H1 (cell line): ENCODE results near the gene NUP85. TPM values are rescaled to one million over a fixed set of nuclear protein-coding genes. Genes with fewer than 3 reads are reported as not detected.

Experiments
- CTCF ChIA-PET: fragments of 300-600 bp; sonication (Branson Sonifier 250); formaldehyde crosslinking; loops from one replicate; lab custom pipeline; 2021; ENCODE audit not compliant: partially characterized antibody; lab: Charles Lee
- POLR2A ChIA-PET: fragments of 300-600 bp; sonication (Branson Sonifier 250); formaldehyde crosslinking; loops from one replicate; lab custom pipeline; 2021; ENCODE audit warnings: inconsistent platforms; ENCODE audit not compliant: partially characterized antibody; lab: Charles Lee
- DNase-seq, 2 experiments: peaks; one replicate each; pipeline versions ENCODE4 v3.0.0 to v3.0.0-alpha.2; 2010 to 2022; ENCODE audit warnings: low spot score in 2 of 2, low read depth in 1 of 2, mixed read lengths in 1 of 2
- FAIRE-seq: peaks from 2 replicates; lab custom pipeline; 2011; peaks lifted over from hg19 to GRCh38; lab: Jason Lieb, UNC
- H2AFZ ChIP-seq: 2 replicates; pipeline ENCODE4 v1.8.1; 2012; ENCODE audit warnings: low read length, inconsistent platforms
- H2AK5ac ChIP-seq: 2 replicates; pipeline ENCODE4 v1.6.1; 2013; ENCODE audit warnings: low read depth, low read length
- H2BK120ac ChIP-seq: replicated peaks from 2 replicates; pipeline ENCODE3; 2013; ENCODE audit warnings: low read depth, low read length, inconsistent platforms
- H2BK12ac ChIP-seq: 2 replicates; pipeline ENCODE4 v1.6.1; 2013; ENCODE audit warnings: low read depth, low read length
- H2BK15ac ChIP-seq: 2 replicates; pipeline ENCODE4 v1.6.1; 2013; ENCODE audit warnings: low read length
- H2BK20ac ChIP-seq: 2 replicates; pipeline ENCODE4 v1.6.1; 2013; ENCODE audit warnings: low read length
- H2BK5ac ChIP-seq: 2 replicates; pipeline ENCODE4 v1.6.1; 2013; ENCODE audit warnings: low read depth, low read length
- H3K14ac ChIP-seq: 2 replicates; pipeline ENCODE4 v1.6.1; 2013; ENCODE audit warnings: inconsistent platforms; ENCODE audit not compliant: insufficient read length
- H3K18ac ChIP-seq: 2 replicates; pipeline ENCODE4 v1.6.1; 2013; ENCODE audit warnings: low read length; ENCODE audit errors: extremely low read depth
- H3K23ac ChIP-seq: 2 replicates; pipeline ENCODE4 v1.6.1; 2013; ENCODE audit warnings: inconsistent platforms; ENCODE audit not compliant: insufficient read length
- H3K23me2 ChIP-seq: 2 replicates; pipeline ENCODE4 v1.6.1; 2013; ENCODE audit warnings: low read depth, low read length
- H3K27ac ChIP-seq: 2 replicates; pipeline ENCODE4 v1.6.1; 2011; ENCODE audit warnings: low read depth, low read length, inconsistent platforms
- H3K27me3 ChIP-seq, 4 experiments: replicated peaks in 1 of 4; 1 replicate in 1 of 4; 2 replicates in 3 of 4; pipeline versions ENCODE4 v1.6.1 to v1.8.1; 2011 to 2013; ENCODE audit warnings: low read length in 3 of 4, mild to moderate bottlenecking in 3 of 4, inconsistent platforms in 2 of 4, mixed read lengths in 2 of 4, moderate library complexity in 1 of 4; ENCODE audit not compliant: control insufficient read depth in 3 of 4, insufficient read depth in 3 of 4; ENCODE audit errors: extremely low read depth in 1 of 4
- H3K36me3 ChIP-seq, 4 experiments: 2 replicates each; pipeline versions ENCODE4 v1.6.1 to v1.8.1; 2011 to 2013; ENCODE audit warnings: mild to moderate bottlenecking in 4 of 4, low read length in 3 of 4, moderate library complexity in 2 of 4, control low read depth in 1 of 4, inconsistent platforms in 1 of 4; ENCODE audit not compliant: insufficient read depth in 4 of 4, control insufficient read depth in 2 of 4
- H3K4ac ChIP-seq: replicated peaks from 2 replicates; pipeline ENCODE3; 2013; ENCODE audit warnings: low read length, low read depth, mixed read lengths, inconsistent platforms; ENCODE audit not compliant: insufficient read length
- H3K4me1 ChIP-seq, 4 experiments: replicated peaks in 1 of 4; 1 replicate in 1 of 4; 2 replicates in 3 of 4; pipeline versions ENCODE4 v1.6.1 to v1.8.1; 2011 to 2013; ENCODE audit warnings: low read length in 3 of 4, inconsistent platforms in 2 of 4, mixed read lengths in 1 of 4; ENCODE audit not compliant: insufficient read depth in 4 of 4, control insufficient read depth in 3 of 4
- H3K4me2 ChIP-seq, 2 experiments: 2 replicates each; pipeline versions ENCODE4 v1.6.1 to v1.8.1; 2011 to 2013; ENCODE audit warnings: low read depth in 2 of 2, low read length in 2 of 2, control low read depth in 1 of 2, inconsistent platforms in 1 of 2, mild to moderate bottlenecking in 1 of 2; ENCODE audit not compliant: insufficient read depth in 1 of 2
- H3K4me3 ChIP-seq, 4 experiments: fragments of 200-600, 300-600 bp in 1 of 4; sonication (generic), shearing (Covaris generic), sonication (Bioruptor Twin) in 1 of 4; 2 replicates each; pipeline versions ENCODE4 v1.5.1 to v1.8.1; 2011 to 2016; ENCODE audit warnings: low read length in 4 of 4, low read depth in 3 of 4, control low read depth in 2 of 4, inconsistent platforms in 2 of 4, mild to moderate bottlenecking in 2 of 4, mixed read lengths in 1 of 4, moderate library complexity in 1 of 4; ENCODE audit not compliant: insufficient read depth in 2 of 4; ENCODE audit errors: extremely low read depth in 1 of 4
- H3K56ac ChIP-seq: replicated peaks from 2 replicates; pipeline ENCODE3; 2013; ENCODE audit warnings: low read depth, mild to moderate bottlenecking, mixed read lengths, low read length, inconsistent platforms; ENCODE audit not compliant: insufficient read length
- H3K79me1 ChIP-seq: 2 replicates; pipeline ENCODE4 v1.6.1; 2013; ENCODE audit warnings: low read depth, low read length, control low read depth
- H3K79me2 ChIP-seq, 2 experiments: 2 replicates each; pipeline versions ENCODE4 v1.6.1 to v1.8.1; 2012 to 2013; ENCODE audit warnings: low read length in 2 of 2, mild to moderate bottlenecking in 2 of 2, inconsistent platforms in 1 of 2; ENCODE audit not compliant: insufficient read depth in 2 of 2, control insufficient read depth in 1 of 2
- H3K9ac ChIP-seq, 4 experiments: replicated peaks in 1 of 4; 1 replicate in 1 of 4; 2 replicates in 3 of 4; pipeline versions ENCODE4 v1.6.1 to v1.8.1; 2011 to 2013; ENCODE audit warnings: low read depth in 3 of 4, low read length in 3 of 4, control low read depth in 2 of 4, mild to moderate bottlenecking in 2 of 4, moderate library complexity in 2 of 4, inconsistent platforms in 1 of 4; ENCODE audit errors: extremely low read depth in 1 of 4
- H3K9me3 ChIP-seq, 2 experiments: 2 replicates each; pipeline versions ENCODE4 v1.6.1 to v1.8.1; 2012 to 2013; ENCODE audit warnings: mild to moderate bottlenecking in 2 of 2, moderate library complexity in 2 of 2, control low read depth in 1 of 2, inconsistent platforms in 1 of 2, low read depth in 1 of 2, low read length in 1 of 2, mixed read lengths in 1 of 2; ENCODE audit not compliant: insufficient read depth in 2 of 2
- H4K20me1 ChIP-seq, 2 experiments: replicated peaks in 1 of 2; 2 replicates each; pipeline versions ENCODE3 to v1.8.1; 2011 to 2013; ENCODE audit warnings: inconsistent platforms in 2 of 2, low read length in 2 of 2, mild to moderate bottlenecking in 1 of 2; ENCODE audit not compliant: insufficient read depth in 2 of 2, control insufficient read depth in 1 of 2
- H4K5ac ChIP-seq: 2 replicates; pipeline ENCODE4 v1.6.1; 2013; ENCODE audit warnings: low read length, low read depth, mixed read lengths, inconsistent platforms; ENCODE audit not compliant: insufficient read length
- H4K8ac ChIP-seq: 2 replicates; pipeline ENCODE4 v1.8.0; 2013; ENCODE audit warnings: mild to moderate bottlenecking, moderate library complexity, low read length, inconsistent platforms; ENCODE audit not compliant: insufficient read depth; ENCODE audit errors: extremely low read depth
- H4K91ac ChIP-seq: replicated peaks from 2 replicates; pipeline ENCODE3; 2013; ENCODE audit warnings: low read length, mixed read lengths, inconsistent platforms; ENCODE audit not compliant: insufficient read length
- CTBP2 ChIP-seq: IDR thresholded peaks from 2 replicates; pipeline ENCODE4 v1.7.0; 2011; ENCODE audit warnings: borderline replicate concordance, mild to moderate bottlenecking, moderate library complexity, mixed read lengths, low read length; ENCODE audit not compliant: insufficient read depth, insufficient read length
- GABPA ChIP-seq: IDR thresholded peaks from 2 replicates; pipeline ENCODE4 v1.6.1; 2011; ENCODE audit warnings: mild to moderate bottlenecking, low read length, moderate library complexity, borderline replicate concordance; ENCODE audit not compliant: insufficient read depth
- SAP30 ChIP-seq: fragments of 300-600 bp; sonication (generic); IDR thresholded peaks from 2 replicates; pipeline ENCODE4 v1.7.1; 2012; ENCODE audit warnings: low read length, moderate library complexity, mild to moderate bottlenecking, inconsistent platforms; ENCODE audit not compliant: insufficient read depth, insufficient replicate concordance
- SIN3A ChIP-seq, 2 experiments: IDR thresholded peaks in 1 of 2; conservative IDR thresholded peaks in 1 of 2; 2 replicates each; pipeline ENCODE4 v1.6.1; 2011 to 2012; ENCODE audit warnings: low read length in 2 of 2, improper control_type of control experiment in 1 of 2, low read depth in 1 of 2, mild to moderate bottlenecking in 1 of 2
- SP2 ChIP-seq: IDR thresholded peaks from 2 replicates; pipeline ENCODE4 v1.6.1; 2012; ENCODE audit warnings: mild to moderate bottlenecking, low read length, inconsistent platforms
- WGBS, 2 experiments: shearing (Covaris generic) in 1 of 2; methylation state at CpG; one replicate each; pipeline versions ENCODE4 v1.1.6 to v1.1.7; 2013 to 2015; ENCODE audit warnings: low lambda C conversion rate in 2 of 2, mixed read lengths in 2 of 2, inconsistent platforms in 1 of 2, low coverage in 1 of 2, missing lambda C conversion rate in 1 of 2; ENCODE audit not compliant: insufficient replicate concordance in 2 of 2, insufficient coverage in 1 of 2, insufficient read length in 1 of 2; ENCODE audit errors: extremely low coverage in 1 of 2, missing lambda C conversion rate in 1 of 2; 5-methylcytosine and 5-hydroxymethylcytosine counted together
- polyA plus RNA-seq, 7 experiments: library from polyadenylated mRNA; depleted of rRNA in 3 of 7; stranded (reverse) in 5 of 7; unstranded in 2 of 7; fragments of >200 nt in 5 of 7; fragments of 200-250 nt in 2 of 7; gene quantifications; 1 replicate in 5 of 7; 2 replicates in 1 of 7; 4 replicates in 1 of 7; pipeline versions ENCODE4 v1.2.1 to v1.2.3, GENCODE V29; 2011 to 2013; ENCODE audit warnings: missing spikeins in 2 of 7, mixed read lengths in 2 of 7
- total RNA-seq: library from RNA; stranded (reverse); fragmentation: NEBNext Ultra II Directional; extraction: Animal tissue kit (Norgen Biotek cat#: 25700); gene quantifications from 2 replicates; pipeline ENCODE4 v1.2.1, GENCODE V29; 2021
- TF ChIP-seq, protein P1 (sequence below), 3 experiments: IDR thresholded peaks; 1 replicate in 2 of 3; 2 replicates in 1 of 3; pipeline versions ENCODE4 v1.5.1 to v1.6.1; 2011; ENCODE audit warnings: low read length in 3 of 3, mild to moderate bottlenecking in 3 of 3, inconsistent platforms in 2 of 3, low read depth in 1 of 3, moderate library complexity in 1 of 3; ENCODE audit not compliant: insufficient read depth in 1 of 3; ENCODE audit errors: control extremely low read depth in 1 of 3
- TF ChIP-seq, protein P2 (sequence below): IDR thresholded peaks from 2 replicates; pipeline ENCODE4 v1.6.1; 2011; ENCODE audit warnings: low read length, improper control_type of control experiment

The NUP85 gene
- total and polyA plus RNA-seq, 2 of the 8 experiments (the other 6 are each of a cell fraction or from before 2014, with no cell fraction given): 98.5 to 154 TPM

DNA sequence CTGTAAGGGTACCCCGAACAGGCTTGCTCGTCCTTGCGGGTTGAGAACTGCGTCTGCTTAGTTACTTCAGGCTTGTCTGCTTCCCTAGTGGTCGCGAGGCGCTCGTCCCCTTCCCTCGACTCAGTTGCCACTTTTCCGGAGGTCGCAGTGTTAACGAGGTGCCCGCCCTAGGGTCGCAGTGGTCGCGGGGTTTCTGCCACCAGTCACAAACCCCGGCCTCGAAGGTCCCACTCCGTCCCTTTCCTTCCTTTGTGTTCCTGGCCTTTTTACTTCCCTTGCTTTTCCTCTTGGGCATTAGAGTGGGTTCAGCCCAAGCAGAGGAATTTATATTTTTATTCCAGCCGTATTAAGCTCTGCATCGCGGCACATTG lies 299 bp downstream of the NUP85 start:
- Histone ChIP-seq H3K4ac (no peak overlapping the region), H3K4me1 (peaks cover 0 to 2% (median 0%) of the 10 kb centered on the region in 4 experiments; a peak in 2 of 7 replicates), H2AK5ac (no peak overlapping the region), H4K8ac (peak overlapping the region; percentile 100; the same call in 1 of the 2 replicates), H3K9ac (peak overlapping the region; percentile 92 to 98 (median 98)), H4K20me1 (peaks cover 0 to 3% of the 10 kb centered on the region in 2 experiments), H3K27ac (peak overlapping the region; percentile 99), H2BK20ac (no peak overlapping the region), H3K9me3 (no peaks in the 10 kb centered on the region), H2AFZ (peak overlapping the region; percentile 89; the same call in 1 of the 2 replicates), H4K91ac (peak overlapping the region; percentile 82), H3K56ac (no peak overlapping the region), H3K4me2 (peak overlapping the region; percentile 45 to 92), H3K36me3 (peaks cover 4 to 14% (median 11%) of the 10 kb centered on the region in 4 experiments; a peak in 6 of 8 replicates), H2BK12ac (no peak overlapping the region), H3K79me2 (peaks cover 6 to 38% of the 10 kb centered on the region in 2 experiments), H3K23ac (no peak overlapping the region), H3K18ac (peak overlapping the region; percentile 35; the same call in 1 of the 2 replicates), H3K14ac (no peak overlapping the region), H3K4me3 (peak overlapping the region; percentile 76 to 98 (median 92)), H2BK5ac (peak overlapping the region; percentile 100), H3K27me3 (no peaks in the 10 kb centered on the region), H2BK15ac (no peak overlapping the region), H2BK120ac (no peak overlapping the region), H3K79me1 (no peaks in the 10 kb centered on the region), H3K23me2 (no peaks in the 10 kb centered on the region; the same call in 1 of the 2 replicates), H4K5ac (peak overlapping the region; percentile 92)
- FAIRE-seq: no peak
- WGBS, 2 experiments: 1% methylated on average over 22 of the region's 22 CpGs; no CpG with 5 or more reads in 1 of the 2 experiments
- POLR2A ChIA-PET: interaction anchor here (0.6 to 4.2 kb wide), 18 partner anchors 11 to 193 kb away, joined by 3 to 29 read pairs (median 4); partner anchors contain the start of genes GGA3, JPT1, MRPL58 and MRPS7
- no peak for DNase-seq
- CTCF ChIA-PET: interaction anchor here (0.6 to 4.0 kb wide), 9 partner anchors 9 to 193 kb away, joined by 3 to 30 read pairs (median 4); partner anchors contain the start of genes MIF4GD and NT5C
- TF ChIP-seq SAP30 (peak; percentile 86), CTBP2 (no peak), SP2 (no peak), GABPA (no peak), SIN3A (conservative IDR thresholded peaks at IDR 0.05 in 1 of 2, IDR thresholded peaks at IDR 0.05 in 1 of 2; ENCODE audit: low read depth in 1 of 2, low read length in 2 of 2) (peak in 1 of 2 experiments; percentile 18; a peak in 1 of 4 replicates)
- TF ChIP-seq, protein P1, sequence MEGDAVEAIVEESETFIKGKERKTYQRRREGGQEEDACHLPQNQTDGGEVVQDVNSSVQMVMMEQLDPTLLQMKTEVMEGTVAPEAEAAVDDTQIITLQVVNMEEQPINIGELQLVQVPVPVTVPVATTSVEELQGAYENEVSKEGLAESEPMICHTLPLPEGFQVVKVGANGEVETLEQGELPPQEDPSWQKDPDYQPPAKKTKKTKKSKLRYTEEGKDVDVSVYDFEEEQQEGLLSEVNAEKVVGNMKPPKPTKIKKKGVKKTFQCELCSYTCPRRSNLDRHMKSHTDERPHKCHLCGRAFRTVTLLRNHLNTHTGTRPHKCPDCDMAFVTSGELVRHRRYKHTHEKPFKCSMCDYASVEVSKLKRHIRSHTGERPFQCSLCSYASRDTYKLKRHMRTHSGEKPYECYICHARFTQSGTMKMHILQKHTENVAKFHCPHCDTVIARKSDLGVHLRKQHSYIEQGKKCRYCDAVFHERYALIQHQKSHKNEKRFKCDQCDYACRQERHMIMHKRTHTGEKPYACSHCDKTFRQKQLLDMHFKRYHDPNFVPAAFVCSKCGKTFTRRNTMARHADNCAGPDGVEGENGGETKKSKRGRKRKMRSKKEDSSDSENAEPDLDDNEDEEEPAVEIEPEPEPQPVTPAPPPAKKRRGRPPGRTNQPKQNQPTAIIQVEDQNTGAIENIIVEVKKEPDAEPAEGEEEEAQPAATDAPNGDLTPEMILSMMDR (IDR thresholded peaks at IDR 0.05; ENCODE audit: control extremely low read depth in 1 of 3, insufficient read depth in 1 of 3, low read depth in 1 of 3, low read length in 3 of 3): peak in 1 of 3 experiments; percentile 5; a peak in 1 of 4 replicates
- TF ChIP-seq, protein P2, sequence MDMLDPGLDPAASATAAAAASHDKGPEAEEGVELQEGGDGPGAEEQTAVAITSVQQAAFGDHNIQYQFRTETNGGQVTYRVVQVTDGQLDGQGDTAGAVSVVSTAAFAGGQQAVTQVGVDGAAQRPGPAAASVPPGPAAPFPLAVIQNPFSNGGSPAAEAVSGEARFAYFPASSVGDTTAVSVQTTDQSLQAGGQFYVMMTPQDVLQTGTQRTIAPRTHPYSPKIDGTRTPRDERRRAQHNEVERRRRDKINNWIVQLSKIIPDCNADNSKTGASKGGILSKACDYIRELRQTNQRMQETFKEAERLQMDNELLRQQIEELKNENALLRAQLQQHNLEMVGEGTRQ: no peak
